ENCODE data around the gene CNR1.
"Not testable (repeated sequence)": the region's sequence is repeated elsewhere in the genome, so short reads cannot be mapped to it uniquely, and the experiment has no call there.

CNR1 gene

DNA sequence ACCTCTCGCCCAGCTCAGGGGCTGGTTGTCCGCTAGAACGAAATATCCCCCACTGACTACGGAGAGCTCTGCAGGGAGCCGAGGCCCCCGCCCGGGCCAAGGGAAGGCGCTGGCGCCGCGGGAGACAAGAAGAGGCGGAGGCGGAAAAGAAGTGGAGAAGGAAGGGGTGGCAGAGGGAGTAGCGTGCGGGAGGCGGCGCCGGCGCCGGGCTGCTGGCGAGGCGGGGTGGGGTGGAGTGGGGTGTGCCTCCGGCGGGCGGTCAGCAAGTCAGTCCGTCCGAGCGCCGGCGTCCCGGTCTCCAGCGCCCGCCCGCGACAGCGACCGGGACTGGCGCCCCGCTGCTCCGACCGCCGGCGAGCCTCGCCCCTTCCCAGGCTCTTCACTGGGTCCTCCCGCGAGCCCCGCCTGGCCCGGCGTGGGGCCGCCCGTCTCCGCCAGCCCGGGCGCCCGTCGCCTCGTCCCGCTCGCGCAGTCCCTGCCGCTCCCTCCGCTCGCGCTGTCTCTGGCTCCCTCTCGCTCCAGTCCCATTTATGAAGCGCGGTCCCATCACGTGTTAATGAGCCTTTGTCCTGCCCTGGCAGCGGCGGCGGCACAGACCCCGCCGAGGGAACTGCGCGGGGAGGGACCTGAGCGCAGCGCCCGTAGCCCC, at the start of gene CNR1:
TSS of gene CNR1 (minus strand) at position 504 of the 649 bp plus-strand sequence. CDS start 21,073 bp downstream, outside the sequence.
- no peak for DNase-seq (ENCODE audit: low read depth)

- no peak for DNase-seq (ENCODE audit: low read depth)
Observed at GRCh38 chr6:88211446-88211845, 45.3 kb upstream of the CNR1 start.

DNA sequence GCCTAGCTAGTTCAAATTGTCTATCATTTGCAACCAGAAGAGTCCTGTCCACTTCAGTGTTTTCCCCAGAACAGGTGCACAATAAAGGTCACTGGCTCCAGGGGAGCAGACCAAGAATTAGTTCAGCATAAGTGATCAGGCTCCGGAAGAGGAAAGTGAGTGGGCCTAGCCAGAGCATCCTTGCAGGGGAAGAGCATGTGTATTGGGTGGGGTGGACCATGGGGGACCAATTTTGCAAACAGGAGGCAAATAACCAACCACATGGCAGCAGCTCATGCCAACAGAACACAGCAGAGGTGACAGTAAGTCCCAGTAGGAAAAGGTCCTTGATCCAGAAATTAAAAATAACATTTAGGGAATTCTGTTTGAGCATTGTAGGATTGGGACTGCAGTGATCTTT, 43.2 kb upstream of the CNR1 start:
- DNase-seq (ENCODE audit: low read depth): no peak

- no peak for DNase-seq (ENCODE audit: low read depth)
Observed at GRCh38 chr6:88208726-88209125, 42.6 kb upstream of the CNR1 start.

- DNase-seq (ENCODE audit: low read depth): not testable (repeated sequence)
Observed at GRCh38 chr6:88201734-88202133, 35.6 kb upstream of the CNR1 start.

GRCh38 chr6:88184921-88185320, 18.8 kb upstream of the CNR1 start:
- no peak for DNase-seq (ENCODE audit: low read depth)

GRCh38 chr6:88183471-88183870, 17.3 kb upstream of the CNR1 start:
- no peak for DNase-seq (ENCODE audit: low read depth)

GRCh38 chr6:88179692-88180091, 13.5 kb upstream of the CNR1 start:
- DNase-seq (ENCODE audit: low read depth): no peak

DNA sequence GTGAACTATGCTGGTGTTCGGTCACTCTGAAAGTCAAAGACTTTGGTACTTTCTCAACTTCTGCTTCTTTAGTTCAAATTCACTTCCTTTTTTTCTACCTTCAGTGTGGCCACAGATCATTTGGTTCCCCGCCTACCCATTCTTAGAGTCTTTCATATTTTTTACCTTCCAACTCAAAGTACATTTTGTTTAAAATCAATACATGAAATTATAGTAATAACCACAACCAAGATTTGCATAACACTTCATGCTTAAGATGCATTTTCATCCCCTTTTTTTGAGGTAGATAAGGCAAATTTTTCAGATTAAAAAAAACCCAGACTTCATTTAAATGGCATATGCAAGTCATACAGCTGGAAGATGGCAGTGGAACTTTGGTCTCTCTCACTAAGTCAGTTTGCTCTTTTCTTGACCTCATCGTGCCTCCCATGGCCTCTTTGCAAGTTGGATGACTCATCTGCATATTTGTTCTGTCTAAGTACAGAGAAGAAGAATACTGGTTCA, 11.9 kb upstream of the CNR1 start:
- DNase-seq (ENCODE audit: low read depth): no peak

- DNase-seq (ENCODE audit: low read depth): no peak
Observed at GRCh38 chr6:88174906-88175305, 8.8 kb upstream of the CNR1 start.

- DNase-seq (ENCODE audit: low read depth): no peak
Observed at GRCh38 chr6:88171312-88171711, 5.2 kb upstream of the CNR1 start.

DNA sequence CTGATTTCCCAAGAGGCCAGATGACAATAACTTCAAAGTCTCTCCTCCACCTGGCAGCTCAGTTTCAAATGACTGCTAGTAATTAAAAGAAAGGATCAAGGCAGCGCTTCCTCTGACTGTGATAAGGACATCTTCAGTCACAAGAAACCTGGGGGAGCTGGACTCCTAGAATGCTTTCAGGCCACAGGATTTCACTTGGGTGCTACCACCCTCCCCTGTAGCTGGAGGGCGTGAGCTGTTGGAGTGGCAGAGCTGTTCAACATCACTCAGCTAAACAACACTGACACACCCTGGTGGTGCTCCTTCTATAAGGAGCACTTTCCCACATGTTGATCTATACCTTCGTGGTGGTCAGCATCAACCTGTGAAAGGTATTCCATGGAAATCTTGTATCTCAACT, 2.2 kb upstream of the CNR1 start:
- DNase-seq (ENCODE audit: low read depth): no peak

DNA sequence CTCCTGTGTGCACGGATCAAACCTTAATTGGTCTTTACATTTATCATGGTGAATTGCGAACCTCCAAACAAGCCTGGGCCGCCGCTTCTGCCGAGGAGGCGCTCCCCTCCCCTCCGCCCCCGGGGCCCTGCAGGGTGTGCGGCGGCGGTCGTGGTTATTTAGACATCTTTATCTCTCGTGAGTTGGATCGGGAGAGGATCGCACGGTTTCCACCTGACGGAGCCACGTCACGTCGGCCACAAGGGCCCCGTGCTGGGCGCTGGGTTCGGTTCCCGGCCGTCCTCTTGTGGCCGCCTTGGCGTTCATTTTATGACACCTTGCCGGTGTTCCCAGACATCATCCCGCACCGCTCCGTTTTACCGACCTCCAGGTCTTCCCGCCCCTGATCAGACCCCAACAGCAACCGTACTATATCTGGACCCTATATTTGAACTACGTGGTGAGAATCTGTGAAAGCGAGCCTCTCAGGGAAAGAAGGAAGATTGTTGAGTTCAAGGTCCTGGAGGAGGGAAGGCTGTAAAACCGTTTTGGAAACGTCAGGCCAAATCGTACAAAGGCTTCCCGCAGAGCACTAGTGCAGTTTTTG, 1.3 kb upstream of the CNR1 start:
- DNase-seq (ENCODE audit: low read depth): no peak

- DNase-seq (ENCODE audit: low read depth): no peak
Observed at GRCh38 chr6:88166493-88167351, 575 bp upstream of the CNR1 start.

DNA sequence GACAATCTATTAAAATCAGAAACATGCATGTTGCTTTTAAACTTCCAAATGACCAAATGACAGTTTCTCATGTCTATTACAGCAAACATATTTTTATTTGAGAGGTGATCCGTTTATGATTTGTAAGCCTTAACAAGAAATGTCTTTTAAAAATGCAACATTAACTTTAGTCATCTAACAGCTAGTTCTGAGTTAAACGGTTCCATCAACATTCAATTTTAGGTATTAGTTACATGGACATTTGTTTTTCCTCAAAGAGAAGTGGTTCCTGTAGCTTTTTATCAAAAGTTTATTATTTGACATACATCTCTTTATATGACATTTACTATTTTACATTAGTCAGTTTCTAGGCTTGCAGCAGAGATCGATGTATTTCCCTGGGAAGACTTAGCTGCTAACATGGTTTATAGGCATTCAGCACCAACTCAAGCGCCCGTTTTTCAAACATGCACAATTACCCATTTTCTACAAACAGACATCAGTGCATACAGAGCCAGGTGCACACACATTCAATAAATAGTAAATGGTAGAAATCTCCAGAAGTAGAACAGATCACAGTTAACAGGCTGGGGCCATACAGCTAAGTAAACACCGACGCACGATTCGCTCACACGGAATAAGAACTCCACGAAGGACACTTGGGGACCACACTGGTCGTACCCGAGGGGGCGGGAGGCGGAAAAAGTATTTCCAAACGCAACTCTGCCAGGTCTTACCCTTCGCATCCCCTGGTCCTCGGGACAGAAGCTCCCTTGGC, 882 bp downstream of the CNR1 start:
- DNase-seq (ENCODE audit: low read depth): no peak

- DNase-seq (ENCODE audit: low read depth): no peak
Observed at GRCh38 chr6:88164061-88164460, 2.1 kb downstream of the CNR1 start.

DNA sequence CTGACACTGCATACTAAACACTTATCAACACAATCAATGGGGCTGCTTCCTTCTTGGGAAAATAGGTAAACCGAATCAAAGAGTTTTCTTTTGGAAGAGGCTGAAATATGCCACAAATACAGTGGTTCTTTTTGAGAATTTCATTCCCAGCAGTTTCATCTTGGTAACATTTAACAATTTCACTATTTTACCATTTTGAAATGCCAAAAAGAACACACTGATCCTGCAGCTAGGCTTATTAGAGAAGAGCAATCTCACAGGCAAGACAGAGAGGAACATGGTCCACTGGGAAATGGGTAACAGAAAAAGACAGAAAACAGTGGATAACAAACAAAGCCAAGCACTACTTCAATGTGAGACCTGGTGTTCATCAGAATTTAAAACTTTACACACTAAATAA, 2.5 kb downstream of the CNR1 start:
- DNase-seq (ENCODE audit: low read depth): no peak

DNA sequence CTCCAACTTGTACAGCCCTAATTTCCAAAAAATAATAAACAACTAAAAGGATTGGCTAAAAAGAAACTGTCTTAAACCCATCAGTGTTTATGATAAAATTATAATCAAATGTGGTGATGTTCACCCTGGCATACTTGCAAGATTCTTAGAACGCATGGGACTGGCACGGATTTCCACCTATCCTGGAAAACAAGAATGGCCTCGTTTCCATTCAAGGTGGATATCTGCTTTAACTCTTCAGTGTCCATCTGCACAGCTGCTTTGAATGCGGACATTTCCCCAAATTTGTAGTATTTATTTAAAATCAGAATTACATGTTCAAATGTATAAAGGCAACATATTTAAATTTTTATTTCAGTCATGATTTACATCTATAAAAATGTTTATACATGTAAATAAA, 4.2 kb downstream of the CNR1 start:
- DNase-seq (ENCODE audit: low read depth): no peak

DNA sequence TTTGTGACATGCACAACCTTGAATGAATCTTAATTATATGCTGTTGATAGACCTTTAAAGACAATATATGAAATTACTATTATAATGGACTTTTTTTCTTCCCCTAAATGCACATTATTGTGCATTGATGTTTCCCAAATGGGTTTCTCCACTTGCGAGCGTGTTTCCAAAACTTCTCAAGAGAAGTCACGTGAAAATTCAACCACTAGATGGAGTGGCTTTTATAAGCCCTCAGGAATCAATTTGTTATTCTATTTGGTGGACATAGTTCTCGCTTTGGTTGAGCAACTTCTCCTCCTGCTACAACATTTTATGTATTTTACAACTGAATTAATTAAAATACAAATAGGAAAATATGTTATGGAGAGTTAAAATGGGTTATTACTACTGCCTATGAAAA, 9.0 kb downstream of the CNR1 start:
- no peak for DNase-seq (ENCODE audit: low read depth)

DNA sequence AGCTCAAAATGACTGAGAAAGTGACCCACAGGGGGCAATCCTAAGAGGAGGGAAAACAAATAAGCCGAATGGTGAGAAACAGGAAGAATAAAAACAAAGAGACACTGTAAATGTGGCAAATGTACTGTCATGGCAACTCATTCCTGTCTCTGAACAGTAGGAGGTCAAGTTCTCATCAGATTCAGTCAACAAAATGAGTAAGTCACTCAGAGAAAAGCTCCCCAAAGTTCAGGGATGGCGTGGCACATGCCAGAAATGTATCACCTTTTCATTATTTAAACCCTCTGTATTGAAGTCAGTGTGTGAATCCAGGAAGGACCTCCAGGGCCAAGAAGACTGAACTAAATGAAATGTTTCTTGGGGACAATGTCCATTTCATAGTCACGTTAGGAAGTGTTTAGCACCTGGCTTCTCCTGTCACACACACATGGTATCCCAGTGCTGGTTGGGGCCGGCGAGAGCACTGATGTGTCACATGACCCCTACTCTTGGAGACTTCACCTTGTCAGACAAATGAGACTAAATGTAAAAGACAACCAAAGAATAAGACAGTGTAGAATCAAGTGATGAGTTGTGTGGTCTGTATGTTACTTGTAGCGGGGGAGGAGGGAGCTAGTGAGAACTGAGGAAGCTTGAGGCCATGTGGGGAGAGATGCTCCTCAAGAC, 20.7 kb downstream of the CNR1 start:
- DNase-seq (ENCODE audit: low read depth): no peak

DNA sequence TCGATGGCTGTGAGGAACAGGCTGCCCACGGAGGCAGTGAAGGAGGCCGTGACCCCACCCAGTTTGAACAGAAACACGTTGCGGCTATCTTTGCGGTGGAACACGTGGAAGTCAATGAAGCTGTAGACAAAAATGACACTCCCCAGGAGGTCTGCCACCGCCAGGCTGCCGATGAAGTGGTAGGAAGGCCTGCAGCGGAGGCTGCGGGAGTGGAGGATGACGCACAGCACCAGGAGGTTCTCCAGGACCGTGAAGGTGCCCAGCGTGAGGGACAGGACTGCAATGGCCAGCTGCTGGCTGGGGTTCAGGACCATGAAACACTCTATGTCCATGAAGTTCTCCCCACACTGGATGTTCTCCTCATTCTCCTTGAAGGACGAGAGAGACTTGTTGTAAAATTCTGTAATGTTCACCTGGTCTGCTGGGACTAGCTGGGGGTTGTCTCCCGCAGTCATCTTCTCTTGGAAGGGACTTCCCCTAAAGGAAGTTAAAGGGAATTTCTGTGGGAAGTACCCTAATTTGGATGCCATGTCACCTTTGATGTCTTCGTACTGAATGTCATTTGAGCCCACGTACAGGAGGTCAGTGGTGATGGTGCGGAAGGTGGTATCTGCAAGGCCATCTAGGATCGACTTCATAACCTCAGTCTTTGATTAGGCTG, 21.4 kb downstream of the CNR1 start:
- no peak for DNase-seq (ENCODE audit: low read depth)
